Mononuclear cell (primary cell): Measurements from ENCODE around the gene FZD7. TPM values are rescaled to one million over a fixed set of nuclear protein-coding genes. Genes with fewer than 3 reads are reported as not detected.

ENCODE experiments used
- H3K27me3 ChIP-seq: 2 replicates; pipeline ENCODE4 v1.6.0; 2011; ENCODE audit warnings: low read length, control low read depth; ENCODE audit not compliant: insufficient read depth
- H3K4me1 ChIP-seq: 2 replicates; pipeline ENCODE4 v1.5.1; 2011; ENCODE audit warnings: mild to moderate bottlenecking, low read length, control low read depth; ENCODE audit not compliant: insufficient read depth
- H3K4me3 ChIP-seq: 2 replicates; pipeline ENCODE4 v1.5.1; 2011; ENCODE audit warnings: mild to moderate bottlenecking, low read length, moderate library complexity
- H3K9me3 ChIP-seq: 2 replicates; pipeline ENCODE4 v1.5.1; 2011; ENCODE audit warnings: low read depth, mild to moderate bottlenecking, control low read depth, low read length
- total RNA-seq: library from RNA; depleted of rRNA; stranded (reverse); fragments of >200 nt; gene quantifications from one replicate; pipeline ENCODE4 v1.2.3, GENCODE V29; 2012

The FZD7 gene
- total RNA-seq, 1 donor, result 0.63 TPM

- H3K4me1 ChIP-seq, result no peaks in the 10 kb centered on the region
- H3K9me3 ChIP-seq, result no peaks in the 10 kb centered on the region
- H3K4me3 ChIP-seq, result no peak overlapping the region
- peaks cover 3% of the 10 kb centered on the region for H3K27me3 ChIP-seq
Observed at GRCh38 chr2:202005272-202005887, 28.3 kb upstream of the FZD7 start.

GRCh38 chr2:202006301-202006700, 27.4 kb upstream of the FZD7 start:
- Histone ChIP-seq H3K9me3 (no peaks in the 10 kb centered on the region), H3K27me3 (peaks cover 3% of the 10 kb centered on the region), H3K4me3 (no peak overlapping the region), H3K4me1 (no peaks in the 10 kb centered on the region)

- H3K4me1 ChIP-seq, result no peaks in the 10 kb centered on the region
- H3K9me3 ChIP-seq, result no peaks in the 10 kb centered on the region
- H3K27me3 ChIP-seq, result peaks cover 3% of the 10 kb centered on the region
- H3K4me3 ChIP-seq, result no peak overlapping the region
Observed at GRCh38 chr2:202007015-202007982, 26.4 kb upstream of the FZD7 start.

- H3K4me3 ChIP-seq, result no peak overlapping the region
- no peaks in the 10 kb centered on the region for H3K9me3 ChIP-seq
- H3K27me3 ChIP-seq, result peaks cover 8% of the 10 kb centered on the region
- no peaks in the 10 kb centered on the region for H3K4me1 ChIP-seq
Observed at GRCh38 chr2:202007983-202008354, 25.7 kb upstream of the FZD7 start.

- H3K27me3 ChIP-seq, result peaks cover 9% of the 10 kb centered on the region
- no peaks in the 10 kb centered on the region for H3K4me1 ChIP-seq
- H3K9me3 ChIP-seq, result no peaks in the 10 kb centered on the region
- H3K4me3 ChIP-seq, result no peak overlapping the region
Observed at GRCh38 chr2:202009019-202009481, 24.6 kb upstream of the FZD7 start.

GRCh38 chr2:202009581-202009980, 24.1 kb upstream of the FZD7 start:
- no peak overlapping the region for H3K4me3 ChIP-seq
- no peaks in the 10 kb centered on the region for H3K4me1 ChIP-seq
- no peaks in the 10 kb centered on the region for H3K9me3 ChIP-seq
- peaks cover 9% of the 10 kb centered on the region for H3K27me3 ChIP-seq

GRCh38 chr2:202014318-202014717, 19.3 kb upstream of the FZD7 start:
- no peak overlapping the region for H3K4me3 ChIP-seq
- H3K4me1 ChIP-seq, result no peaks in the 10 kb centered on the region
- H3K9me3 ChIP-seq, result no peaks in the 10 kb centered on the region
- peaks cover 9% of the 10 kb centered on the region for H3K27me3 ChIP-seq

GRCh38 chr2:202014759-202015211, 18.9 kb upstream of the FZD7 start:
- H3K4me3 ChIP-seq, result no peak overlapping the region
- peaks cover 9% of the 10 kb centered on the region for H3K27me3 ChIP-seq
- no peaks in the 10 kb centered on the region for H3K4me1 ChIP-seq
- no peaks in the 10 kb centered on the region for H3K9me3 ChIP-seq

GRCh38 chr2:202015471-202015870, 18.2 kb upstream of the FZD7 start:
- Histone ChIP-seq H3K4me3 (no peak overlapping the region), H3K9me3 (no peaks in the 10 kb centered on the region), H3K27me3 (peaks cover 6% of the 10 kb centered on the region), H3K4me1 (no peaks in the 10 kb centered on the region)

- peaks cover 6% of the 10 kb centered on the region for H3K27me3 ChIP-seq
- H3K4me1 ChIP-seq, result no peaks in the 10 kb centered on the region
- H3K9me3 ChIP-seq, result no peaks in the 10 kb centered on the region
- no peak overlapping the region for H3K4me3 ChIP-seq
Observed at GRCh38 chr2:202016579-202017227, 17.0 kb upstream of the FZD7 start.

GRCh38 chr2:202017940-202018339, 15.7 kb upstream of the FZD7 start:
- Histone ChIP-seq H3K4me3 (no peak overlapping the region), H3K27me3 (peaks cover 1% of the 10 kb centered on the region), H3K9me3 (no peaks in the 10 kb centered on the region), H3K4me1 (no peaks in the 10 kb centered on the region)

GRCh38 chr2:202018950-202019349, 14.7 kb upstream of the FZD7 start:
- Histone ChIP-seq H3K4me3 (no peak overlapping the region), H3K4me1 (no peaks in the 10 kb centered on the region)

GRCh38 chr2:202019689-202020450, 13.8 kb upstream of the FZD7 start:
- H3K4me3 ChIP-seq, result no peak overlapping the region
- H3K4me1 ChIP-seq, result no peaks in the 10 kb centered on the region
- H3K9me3 ChIP-seq, result no peaks in the 10 kb centered on the region
- H3K27me3 ChIP-seq, result no peaks in the 10 kb centered on the region

More at GRCh38 chr2:202018950-202019349, 14.7 kb upstream of the FZD7 start:
- no peaks in the 10 kb centered on the region for H3K27me3 ChIP-seq
- no peaks in the 10 kb centered on the region for H3K9me3 ChIP-seq

- Histone ChIP-seq H3K9me3 (no peaks in the 10 kb centered on the region), H3K4me3 (no peak overlapping the region), H3K4me1 (no peaks in the 10 kb centered on the region), H3K27me3 (no peaks in the 10 kb centered on the region)
Observed at GRCh38 chr2:202022755-202023154, 10.9 kb upstream of the FZD7 start.
